AG04449 (cell line): ENCODE measurements around the gene FGF14.

Experiments
- CTCF ChIA-PET: fragments of 350-600 bp; formaldehyde crosslinking; extraction: SDS; loops from one replicate; lab custom pipeline; 2021; ENCODE audit warnings: antibody characterized with exemption; lab: Yijun Ruan, JAX
- POLR2A ChIA-PET: fragments of 400-600, 350-600 bp; formaldehyde crosslinking; extraction: SDS; loops from one replicate; lab custom pipeline; 2020; ENCODE audit warnings: antibody characterized with exemption, inconsistent platforms; lab: Yijun Ruan, JAX
- DNase-seq: peaks from one replicate; pipeline ENCODE4 v3.0.0-alpha.2; 2010; ENCODE audit warnings: low read depth, low spot score
- H3K4me3 ChIP-seq: 2 replicates; pipeline ENCODE4 v1.5.1; 2011; ENCODE audit warnings: low read depth, mild to moderate bottlenecking, control low read depth, low read length
- CTCF ChIP-seq: IDR thresholded peaks from one replicate; pipeline ENCODE4 v1.5.1; 2011; ENCODE audit warnings: mild to moderate bottlenecking, moderate library complexity, low read length, control low read depth, inconsistent platforms; ENCODE audit not compliant: insufficient read depth; ENCODE audit errors: missing control alignments

FGF14 gene

GRCh38 chr13:102311901-102312300, 89.9 kb downstream of the FGF14 start:
- TF ChIP-seq CTCF = no peak
- H3K4me3 ChIP-seq = no peak overlapping the region
- no peak for DNase-seq
- ChIA-PET POLR2A (no interaction called here), CTCF (no interaction called here)

- TF ChIP-seq CTCF = no peak
- ChIA-PET POLR2A (no interaction called here), CTCF (no interaction called here)
- H3K4me3 ChIP-seq = no peak overlapping the region
- DNase-seq = no peak
Measured at GRCh38 chr13:102311419-102311796, 90.4 kb downstream of the FGF14 start.

DNA sequence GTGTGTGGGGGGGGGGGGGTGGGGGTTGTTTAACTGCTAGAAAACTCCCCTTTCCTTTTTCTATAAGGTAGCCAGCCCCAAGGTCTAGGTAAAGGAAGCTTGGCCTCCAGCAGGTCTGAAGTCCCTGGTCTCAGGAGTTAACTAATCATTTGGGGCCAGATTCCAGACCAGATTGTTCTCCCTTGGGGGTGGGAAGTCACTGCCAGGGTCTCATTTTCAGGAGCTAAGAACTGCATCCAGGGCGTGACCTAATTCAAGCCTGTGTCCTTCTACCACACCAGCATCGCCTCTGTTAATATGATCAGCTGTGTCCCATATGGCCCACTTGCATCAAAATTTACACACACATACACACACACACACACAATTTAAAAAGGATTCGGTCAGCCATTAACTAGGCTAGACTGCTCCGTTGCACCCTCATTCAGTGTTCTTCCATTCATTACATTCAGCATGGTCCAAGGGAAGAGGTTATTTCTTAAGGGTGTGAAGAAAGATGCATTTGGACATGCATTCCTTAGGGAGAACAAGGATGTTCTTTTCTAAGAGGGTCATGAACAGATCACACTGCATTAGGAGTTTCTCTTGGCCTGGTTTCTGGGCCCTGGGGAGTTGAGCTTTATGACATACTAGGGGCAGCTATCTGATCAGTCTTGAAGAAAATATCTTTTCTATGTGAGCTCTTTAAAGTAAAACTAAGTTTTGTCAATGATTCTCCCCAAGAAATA, 91.0 kb downstream of the FGF14 start:
- DNase-seq = no peak
- no peak for TF ChIP-seq CTCF
- ChIA-PET POLR2A (no interaction called here), CTCF (no interaction called here)
- H3K4me3 ChIP-seq = no peak overlapping the region

DNA sequence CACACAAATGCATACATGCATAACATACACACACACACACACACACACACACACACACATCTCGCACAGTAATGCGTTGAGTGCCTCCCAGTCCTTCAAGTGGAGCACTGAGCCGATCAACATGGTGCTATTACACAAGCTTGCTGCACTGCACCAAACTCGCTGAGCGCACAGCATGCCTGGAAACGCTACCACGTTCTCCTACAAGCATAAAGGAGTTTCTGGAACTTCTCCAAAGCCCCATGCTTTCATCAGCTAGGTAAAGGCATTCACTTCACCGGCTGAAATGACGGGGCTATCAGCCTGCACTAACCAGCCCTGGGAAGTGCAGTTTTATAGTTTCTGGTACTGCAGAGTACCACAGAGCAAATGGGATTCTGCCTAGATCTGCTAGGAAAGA, 92.7 kb downstream of the FGF14 start:
- CTCF ChIA-PET = no interaction called here
- no peak for TF ChIP-seq CTCF
- POLR2A ChIA-PET = no interaction called here
- no peak overlapping the region for H3K4me3 ChIP-seq
- DNase-seq = no peak

DNA sequence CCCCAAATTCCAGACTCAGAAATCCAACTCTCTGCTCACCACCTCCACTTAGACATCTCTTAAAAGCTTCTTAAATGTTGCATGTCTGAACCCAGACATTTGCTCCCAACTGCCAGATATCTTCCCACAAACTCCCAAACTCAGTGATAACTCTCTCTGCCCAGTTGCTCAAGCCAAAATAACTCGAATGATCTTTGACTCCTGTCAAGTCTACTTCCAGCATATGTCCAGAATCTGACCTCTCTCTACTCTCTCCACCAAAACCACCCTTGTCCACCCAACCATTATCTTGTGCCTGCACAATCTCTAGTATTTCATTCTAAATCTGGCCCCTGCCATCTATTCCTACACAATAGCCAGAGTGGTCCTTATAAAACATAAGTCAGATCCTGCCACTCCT, 99.3 kb downstream of the FGF14 start:
- ChIA-PET POLR2A (no interaction called here), CTCF (no interaction called here)
- H3K4me3 ChIP-seq = no peak overlapping the region
- DNase-seq = no peak
- TF ChIP-seq CTCF = no peak

GRCh38 chr13:102300379-102300778, 101.5 kb downstream of the FGF14 start:
- ChIA-PET POLR2A (no interaction called here), CTCF (no interaction called here)
- DNase-seq = no peak
- TF ChIP-seq CTCF = no peak
- no peak overlapping the region for H3K4me3 ChIP-seq
